GM18873 (cell line): ENCODE data around the gene ASPG.

ENCODE experiments used
- ATAC-seq: cut with Tn5 transposase; IDR thresholded peaks from one replicate; pipeline ENCODE4 v1.9.1; 2021; ENCODE audit warnings: mild to moderate bottlenecking, moderate library complexity, moderate number of reproducible peaks; ENCODE audit not compliant: unreplicated experiment, low FRiP score

Gene ASPG

GRCh38 chr14:104073764-104074163 is 11.7 kb upstream of the ASPG start:
- no peak for ATAC-seq

DNA sequence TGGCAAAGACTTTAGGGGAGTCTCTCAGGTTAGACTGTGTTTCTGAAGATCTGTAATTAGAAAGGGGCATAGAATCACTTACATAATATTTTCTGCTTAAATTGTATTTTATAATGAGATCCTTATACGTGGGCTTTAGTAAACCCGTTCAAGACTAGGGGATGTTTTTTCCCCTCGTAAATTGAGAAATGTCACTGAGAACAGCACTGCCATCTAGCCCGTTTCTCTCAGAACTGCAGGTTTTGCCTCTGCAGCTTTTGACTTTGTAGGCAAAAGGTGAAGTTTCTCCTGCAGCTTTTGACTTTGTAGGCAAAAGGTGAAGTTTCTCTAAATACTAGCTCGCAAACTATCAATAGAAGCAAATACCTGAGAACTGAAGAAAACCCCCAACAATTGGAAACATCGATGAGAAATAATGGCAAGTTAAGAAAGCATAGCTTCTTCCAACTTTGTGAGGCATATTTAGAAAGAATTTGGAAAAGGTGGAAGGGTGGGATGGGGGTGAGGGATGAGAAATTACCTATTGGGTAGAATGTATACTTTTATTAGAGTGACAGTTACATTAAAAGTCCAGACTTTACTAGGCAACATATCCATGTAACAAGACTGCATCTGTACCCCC is 9.9 kb upstream of the ASPG start:
- ATAC-seq, result no peak

GRCh38 chr14:104076743-104077142 is 8.8 kb upstream of the ASPG start:
- no peak for ATAC-seq

- ATAC-seq, result no peak
These were observed 7.5 kb upstream of the ASPG start for GRCh38 chr14:104078031-104078455.

GRCh38 chr14:104080376-104081260 is 4.9 kb upstream of the ASPG start:
- no peak for ATAC-seq

GRCh38 chr14:104081261-104081835 is 4.2 kb upstream of the ASPG start:
- ATAC-seq, result no peak

DNA sequence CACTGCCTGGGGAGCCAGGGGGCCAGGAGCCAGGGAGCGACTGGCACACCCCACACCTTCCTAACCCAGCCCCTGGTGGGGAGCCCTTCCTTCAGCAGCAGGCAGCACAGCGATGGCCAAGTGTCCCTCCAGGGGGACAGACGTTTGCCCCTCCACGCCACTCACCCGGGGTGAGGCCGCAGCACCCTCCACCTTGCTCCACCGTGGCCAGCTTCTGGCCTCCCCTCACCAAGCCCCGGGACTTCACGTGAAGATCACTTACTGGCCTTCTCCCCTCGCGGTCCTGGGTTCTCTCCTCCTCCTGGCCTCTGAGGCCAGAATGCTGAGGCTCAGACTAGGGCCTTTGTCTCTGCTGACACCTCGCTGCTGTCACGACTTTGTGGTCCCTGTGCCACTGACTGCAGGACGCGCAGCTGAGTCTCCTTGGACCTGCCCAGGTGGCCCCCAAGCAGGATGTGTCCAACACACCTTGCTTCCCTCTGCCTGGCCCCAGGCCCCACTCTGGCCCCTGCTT is 3.5 kb upstream of the ASPG start:
- no peak for ATAC-seq

DNA sequence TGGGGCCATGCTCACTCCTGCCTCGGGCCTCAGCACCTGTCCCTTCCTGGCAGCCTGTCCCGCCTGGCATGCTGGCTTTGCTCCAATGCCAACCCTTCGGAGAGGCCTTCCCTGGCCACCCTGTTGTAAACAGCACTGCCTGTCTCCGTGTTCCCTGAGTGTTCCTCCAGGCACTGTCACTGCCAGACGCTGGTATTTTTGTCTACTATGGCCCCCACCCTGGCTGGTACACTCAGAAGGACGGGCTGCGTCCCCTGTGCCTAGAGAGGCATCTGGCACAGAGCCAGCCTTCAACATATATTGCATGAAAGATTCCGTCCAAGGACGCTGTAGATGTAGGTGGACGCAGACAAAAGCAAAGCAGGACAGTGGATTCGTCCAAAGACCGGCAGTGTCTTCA is 2.7 kb upstream of the ASPG start:
- ATAC-seq, result no peak

DNA sequence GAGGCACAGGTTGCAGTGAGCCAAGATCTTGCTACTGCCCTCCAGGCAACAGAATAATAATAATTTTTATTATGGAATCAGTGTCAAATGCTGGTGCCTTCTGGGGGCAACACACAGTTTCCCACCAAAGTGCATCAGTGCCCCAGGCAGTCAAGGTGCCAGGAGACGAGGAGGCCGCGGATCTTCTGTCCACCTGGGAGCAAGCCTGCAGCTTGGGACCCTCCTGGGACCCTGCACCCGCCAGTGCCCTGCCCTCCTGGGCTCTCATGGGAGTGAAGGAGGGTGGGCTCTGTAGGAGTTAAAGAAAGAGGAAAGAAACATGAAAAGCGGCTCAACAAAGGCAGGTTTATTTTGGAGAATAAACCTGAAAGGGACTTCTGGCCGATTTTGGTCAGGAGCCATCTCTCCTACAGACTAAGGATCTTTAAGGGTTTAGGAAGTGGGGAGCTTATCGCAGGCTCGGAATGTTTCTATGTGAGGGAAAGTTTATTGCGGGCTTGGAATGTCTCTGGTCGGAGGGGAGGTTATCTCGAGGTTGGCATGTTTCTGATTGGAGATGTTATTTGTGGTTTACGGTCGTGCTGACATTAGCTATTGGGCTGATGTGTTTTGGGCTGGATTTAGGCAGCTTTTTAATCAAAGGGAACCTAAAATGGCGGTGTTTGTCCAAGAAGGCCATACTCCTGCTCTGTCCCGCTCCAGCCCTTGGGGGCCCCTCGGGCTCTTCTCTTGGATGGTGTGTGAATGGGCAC is 1.1 kb upstream of the ASPG start:
- no peak for ATAC-seq

DNA sequence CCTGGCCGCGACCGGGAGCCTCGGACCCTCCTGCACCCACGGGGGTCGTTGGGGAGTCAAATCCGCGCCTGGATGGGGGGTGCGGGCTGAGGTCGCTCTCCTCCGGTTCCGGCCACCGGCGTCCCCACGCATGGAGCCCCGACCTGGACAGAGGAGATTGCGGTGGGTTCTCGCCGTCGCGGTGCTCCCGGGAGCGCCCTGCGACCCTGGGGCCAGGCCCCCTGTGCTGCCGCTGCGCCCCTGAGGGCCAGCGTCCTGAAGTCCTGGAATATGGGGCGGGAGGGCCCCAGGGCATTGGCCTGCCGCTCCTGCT is 345 bp downstream of the ASPG start:
- no peak for ATAC-seq

DNA sequence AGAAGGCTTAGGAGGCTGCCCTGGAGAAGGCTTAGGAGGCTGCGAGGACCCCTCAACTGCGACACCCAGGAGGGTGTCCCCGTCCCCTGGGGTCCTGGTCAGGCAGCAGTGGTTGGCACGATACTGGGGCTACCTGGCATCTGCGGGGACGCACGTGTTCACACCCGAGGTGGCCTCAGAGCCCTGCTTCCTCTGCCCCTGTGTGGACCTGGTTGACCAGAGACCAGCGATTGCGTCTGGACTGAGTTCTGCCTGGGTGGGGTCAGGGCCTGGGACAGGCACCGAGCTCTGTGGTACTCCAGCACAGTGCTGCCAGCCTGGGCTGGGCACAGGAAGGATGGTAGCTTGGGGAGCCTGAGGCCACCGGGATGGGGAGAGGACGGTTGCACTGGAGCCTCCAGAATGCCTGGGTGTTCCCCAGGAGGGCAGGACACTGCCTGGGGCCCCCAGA is 735 bp downstream of the ASPG start:
- ATAC-seq, result no peak

GRCh38 chr14:104086661-104087461 is 1.4 kb downstream of the ASPG start:
- no peak for ATAC-seq

- ATAC-seq, result no peak
These were observed 2.0 kb downstream of the ASPG start for GRCh38 chr14:104087505-104087904.

DNA sequence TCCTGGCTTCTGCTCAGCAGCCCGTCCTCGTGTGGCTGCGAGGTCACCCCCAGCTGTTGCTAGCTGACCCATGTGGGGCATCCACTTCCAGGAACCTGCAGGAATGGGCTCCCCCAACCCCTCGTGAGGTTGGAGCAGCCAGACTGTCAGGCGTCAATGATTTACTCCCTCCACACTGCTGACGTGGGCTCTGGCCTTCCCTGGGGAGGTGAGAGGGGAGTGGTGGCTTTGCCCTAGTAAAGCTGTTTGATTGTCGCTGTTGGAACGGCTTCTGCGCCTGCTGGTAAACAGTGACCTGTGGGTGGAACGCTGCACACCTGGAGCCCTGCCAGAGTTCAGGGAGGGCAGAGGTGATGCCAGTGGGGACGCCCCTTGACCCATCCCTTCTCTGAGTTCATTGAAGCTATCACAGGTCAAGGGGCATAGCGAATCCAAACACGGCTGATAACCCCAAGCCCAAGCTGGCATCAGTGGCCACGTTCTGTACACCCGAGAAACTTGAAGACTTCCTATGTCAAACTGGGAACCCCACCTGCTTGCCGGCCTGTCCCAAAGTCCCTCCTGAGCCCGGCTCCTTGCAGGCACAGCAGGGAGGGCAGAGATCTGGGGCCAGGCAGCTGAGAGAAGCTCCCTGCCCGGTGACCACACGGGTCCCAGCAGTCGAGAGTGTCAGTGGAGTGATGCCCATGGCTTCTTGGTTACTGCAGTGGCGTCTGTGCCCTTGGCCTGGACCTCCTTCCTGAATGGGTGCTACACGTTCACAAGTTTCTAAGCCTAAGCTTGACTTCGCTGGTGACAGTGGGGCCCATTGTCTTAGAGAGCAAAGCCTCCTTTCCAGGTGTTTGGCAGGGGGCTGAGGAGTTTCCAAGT is 2.7 kb downstream of the ASPG start:
- no peak for ATAC-seq

GRCh38 chr14:104090071-104090748 is 4.7 kb downstream of the ASPG start:
- ATAC-seq, result no peak

GRCh38 chr14:104091061-104091926 is 5.8 kb downstream of the ASPG start:
- ATAC-seq, result no peak

- no peak for ATAC-seq
These were observed 6.6 kb downstream of the ASPG start for GRCh38 chr14:104091927-104092771.
